GM12892 (cell line): ENCODE results near the gene GSTM1.

Experiments
- POLR2A ChIP-seq: IDR thresholded peaks from 2 replicates; pipeline ENCODE4 v1.6.1; 2011; ENCODE audit warnings: low read depth, low read length, control low read depth
- POLR2AphosphoS5 ChIP-seq: IDR thresholded peaks from 2 replicates; pipeline ENCODE4 v1.6.1; 2011; ENCODE audit warnings: low read depth, low read length, control low read depth
- TAF1 ChIP-seq: IDR thresholded peaks from 2 replicates; pipeline ENCODE4 v1.6.1; 2011; ENCODE audit warnings: low read depth, mild to moderate bottlenecking, control low read depth, low read length, borderline replicate concordance

DNA sequence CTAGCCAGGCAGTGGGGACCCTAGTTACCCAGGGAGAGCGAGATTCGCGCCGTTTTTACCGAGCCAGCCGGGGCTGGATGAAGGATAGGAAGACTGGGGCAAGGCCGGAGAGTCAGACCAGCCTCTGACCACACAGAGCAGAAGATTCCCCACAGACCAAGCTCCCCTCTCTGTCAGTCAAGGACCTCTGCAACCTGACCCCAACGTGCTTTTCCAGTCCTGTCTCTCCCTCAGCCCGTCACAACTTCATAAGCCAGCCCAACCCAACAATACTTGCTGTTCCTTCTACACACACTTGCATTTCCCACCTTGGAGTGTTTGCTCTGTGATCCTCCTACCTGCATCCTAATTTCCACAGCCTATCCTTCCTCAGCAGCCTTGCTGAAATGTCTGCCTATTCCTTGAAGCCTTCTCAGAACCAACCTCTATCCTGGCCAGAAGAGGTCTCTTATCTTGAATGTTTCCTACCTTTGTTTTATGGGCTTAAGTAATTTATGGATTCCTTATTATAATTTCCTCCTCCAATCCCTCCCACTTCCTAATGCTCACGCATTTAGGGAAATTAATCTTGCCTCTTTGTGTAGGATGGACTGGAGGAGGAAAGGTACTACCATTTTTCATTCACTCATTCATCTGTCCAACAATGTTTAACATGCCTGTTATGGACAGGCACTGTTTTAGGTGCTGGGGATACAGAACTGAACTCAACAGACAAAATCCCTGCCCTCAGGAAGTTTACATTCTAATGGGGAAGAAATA, 53.2 kb downstream of the GSTM1 start, which contains the start of gene GSTM3:
- TF ChIP-seq POLR2A: no peak
- TF ChIP-seq POLR2AphosphoS5: no peak
- TF ChIP-seq TAF1: no peak
